NB4 (cell line): ENCODE results near the gene ZNF3.

ENCODE experiments used
- DNase-seq: peaks from one replicate; pipeline ENCODE4 v3.0.0; 2010; ENCODE audit warnings: low read depth
- H3K4me3 ChIP-seq: one replicate; pipeline ENCODE4 v1.5.1; 2011; ENCODE audit warnings: mild to moderate bottlenecking, low read depth, low read length, moderate library complexity
- CTCF ChIP-seq: IDR thresholded peaks from one replicate; pipeline ENCODE4 v1.5.1; 2012; ENCODE audit warnings: low read depth, low read length
- MAX ChIP-seq: IDR thresholded peaks from 2 replicates; pipeline ENCODE4 v1.6.1; 2011; ENCODE audit warnings: low read depth, low read length
- MYC ChIP-seq: IDR thresholded peaks from 2 replicates; pipeline ENCODE4 v1.6.1; 2011; ENCODE audit warnings: low read depth, low read length
- POLR2A ChIP-seq: IDR thresholded peaks from 2 replicates; pipeline ENCODE4 v1.6.1; 2011; ENCODE audit warnings: mild to moderate bottlenecking; ENCODE audit not compliant: insufficient read length; ENCODE audit errors: extremely low read depth

The ZNF3 gene

GRCh38 chr7:100105534-100105933 is 24.0 kb upstream of the ZNF3 start:
- DNase-seq: no peak
- H3K4me3 ChIP-seq: no peak overlapping the region
- no peak for TF ChIP-seq CTCF
- TF ChIP-seq POLR2A: no peak
- no peak for TF ChIP-seq MAX
- TF ChIP-seq MYC: no peak

- no peak overlapping the region for H3K4me3 ChIP-seq
- TF ChIP-seq MAX: no peak
- no peak for TF ChIP-seq CTCF
Measured at GRCh38 chr7:100102950-100103840, 21.7 kb upstream of the ZNF3 start.

GRCh38 chr7:100101016-100101862 is 19.7 kb upstream of the ZNF3 start, which contains the start of the genes AP4M1 and MCM7:
AP4M1 (plus strand) TSS chr7:100101643; CDS start chr7:100101715, 72 bp downstream.
MCM7 (minus strand) TSS chr7:100101397; CDS start chr7:100101294, 103 bp downstream.
- DNase-seq: peak; percentile 100
- TF ChIP-seq MAX (peak; percentile 99), CTCF (no peak), POLR2A (peak; percentile 90), MYC (peak; percentile 94)
- peak within 1 kb of the TSS; percentile 99 for H3K4me3 ChIP-seq

More at GRCh38 chr7:100102950-100103840, 21.7 kb upstream of the ZNF3 start:
- DNase-seq: no peak

GRCh38 chr7:100100420-100101015 is 19.0 kb upstream of the ZNF3 start:
- peak; percentile 98 for DNase-seq
- TF ChIP-seq MAX: peak; percentile 95
- no peak for TF ChIP-seq POLR2A
- TF ChIP-seq MYC: peak; percentile 97
- peak overlapping the region; percentile 99 for H3K4me3 ChIP-seq

GRCh38 chr7:100099452-100099851 is 17.9 kb upstream of the ZNF3 start:
- no peak for DNase-seq
- peak overlapping the region; percentile 99 for H3K4me3 ChIP-seq
- TF ChIP-seq CTCF (no peak), POLR2A (no peak), MYC (no peak; the same call in 1 of the 2 replicates), MAX (no peak)
